Loucy (cell line): ENCODE results near the gene ZNF536.

Experiments used
- H2AFZ ChIP-seq: fragments of 200-600 bp; sonication (generic); 2 replicates; pipeline ENCODE4 v1.6.0; 2016; ENCODE audit warnings: antibody characterized with exemption, mild to moderate bottlenecking, low read length, moderate library complexity
- H3F3A ChIP-seq: fragments of 200-600 bp; 2 replicates; pipeline ENCODE4 v1.6.0; 2016; ENCODE audit warnings: antibody characterized with exemption, low read depth, mild to moderate bottlenecking
- H3K27me3 ChIP-seq: fragments of 200-600 bp; sonication (generic); 2 replicates; pipeline ENCODE4 v1.6.1; 2014; ENCODE audit warnings: low read length, mild to moderate bottlenecking; ENCODE audit not compliant: insufficient read depth, poor library complexity, severe bottlenecking
- H3K36me3 ChIP-seq: fragments of 200-600 bp; sonication (generic); 2 replicates; pipeline ENCODE4 v1.6.1; 2016; ENCODE audit warnings: low read length; ENCODE audit not compliant: insufficient read depth
- H3K4me1 ChIP-seq: fragments of 200-600 bp; sonication (generic); 2 replicates; pipeline ENCODE4 v1.5.1; 2014; ENCODE audit warnings: low read length, mild to moderate bottlenecking; ENCODE audit not compliant: insufficient read depth, poor library complexity, severe bottlenecking
- H3K4me2 ChIP-seq: fragments of 200-600 bp; sonication (generic); 2 replicates; pipeline ENCODE4 v1.6.0; 2014; ENCODE audit warnings: antibody characterized with exemption, low read length, low read depth, mild to moderate bottlenecking; ENCODE audit not compliant: poor library complexity, severe bottlenecking
- H3K4me3 ChIP-seq: fragments of 200-600 bp; sonication (generic); 2 replicates; pipeline ENCODE4 v1.5.1; 2014; ENCODE audit warnings: low read length, mild to moderate bottlenecking, mixed read lengths; ENCODE audit not compliant: poor library complexity, severe bottlenecking
- H3K79me2 ChIP-seq: fragments of 200-600 bp; sonication (generic); 2 replicates; pipeline ENCODE4 v1.6.1; 2014; ENCODE audit warnings: low read length; ENCODE audit not compliant: insufficient read depth
- H3K9ac ChIP-seq: fragments of 200-600 bp; sonication (generic); 2 replicates; pipeline ENCODE4 v1.6.0; 2014; ENCODE audit warnings: mild to moderate bottlenecking, low read depth, low read length, moderate library complexity; ENCODE audit not compliant: poor library complexity, severe bottlenecking
- H3K9me2 ChIP-seq: fragments of 200-600 bp; sonication (generic); replicated peaks from 2 replicates; pipeline ENCODE4 v1.6.1; 2016; ENCODE audit warnings: low read depth, low read length, mixed read lengths
- H3K9me3 ChIP-seq: fragments of 200-600 bp; sonication (generic); 2 replicates; pipeline ENCODE4 v1.6.1; 2014; ENCODE audit warnings: mild to moderate bottlenecking, antibody characterized with exemption, low read length, low read depth; ENCODE audit not compliant: insufficient read depth
- H4K20me1 ChIP-seq: fragments of 200-600 bp; sonication (generic); 2 replicates; pipeline ENCODE4 v1.6.0; 2014; ENCODE audit warnings: antibody characterized with exemption, low read length, mild to moderate bottlenecking; ENCODE audit not compliant: insufficient read depth, poor library complexity, severe bottlenecking
- EZH2phosphoT487 ChIP-seq: fragments of 200-600 bp; IDR thresholded peaks from 2 replicates; pipeline ENCODE4 v1.6.1; 2018; ENCODE audit warnings: antibody characterized with exemption, mild to moderate bottlenecking, moderate library complexity, borderline replicate concordance
- TF ChIP-seq, protein P1 (sequence below): fragments of 200-600 bp; sonication (generic); conservative IDR thresholded peaks from 2 replicates; pipeline ENCODE4 v1.5.1; 2014; ENCODE audit warnings: mild to moderate bottlenecking, antibody characterized with exemption, low read length

The ZNF536 gene

DNA sequence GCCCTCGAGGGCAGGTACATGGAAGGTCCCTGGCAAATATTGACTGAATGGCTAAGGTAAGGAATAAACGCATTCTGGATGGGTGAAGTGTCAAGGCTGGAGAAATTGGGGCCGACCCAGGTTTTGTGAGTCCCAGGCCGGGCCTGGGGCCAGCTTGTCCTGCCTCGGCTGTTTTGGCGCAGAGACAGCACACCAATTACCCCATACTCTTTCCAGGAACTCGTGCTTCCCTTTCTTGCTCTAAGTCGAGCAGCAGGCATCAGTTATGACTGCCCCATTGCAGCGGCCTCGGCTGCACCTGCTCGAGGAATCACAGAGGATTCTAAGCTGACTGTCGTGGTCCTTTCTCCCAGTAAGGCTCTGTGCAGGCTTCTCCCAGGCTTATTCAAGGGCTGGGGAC is 67.1 kb downstream of the ZNF536 start:
- no peaks in the 10 kb centered on the region for H3K36me3 ChIP-seq
- H4K20me1 ChIP-seq = no peaks in the 10 kb centered on the region
- no peaks in the 10 kb centered on the region for H3K27me3 ChIP-seq
- no peaks in the 10 kb centered on the region for H3K4me1 ChIP-seq
- TF ChIP-seq, protein P1, sequence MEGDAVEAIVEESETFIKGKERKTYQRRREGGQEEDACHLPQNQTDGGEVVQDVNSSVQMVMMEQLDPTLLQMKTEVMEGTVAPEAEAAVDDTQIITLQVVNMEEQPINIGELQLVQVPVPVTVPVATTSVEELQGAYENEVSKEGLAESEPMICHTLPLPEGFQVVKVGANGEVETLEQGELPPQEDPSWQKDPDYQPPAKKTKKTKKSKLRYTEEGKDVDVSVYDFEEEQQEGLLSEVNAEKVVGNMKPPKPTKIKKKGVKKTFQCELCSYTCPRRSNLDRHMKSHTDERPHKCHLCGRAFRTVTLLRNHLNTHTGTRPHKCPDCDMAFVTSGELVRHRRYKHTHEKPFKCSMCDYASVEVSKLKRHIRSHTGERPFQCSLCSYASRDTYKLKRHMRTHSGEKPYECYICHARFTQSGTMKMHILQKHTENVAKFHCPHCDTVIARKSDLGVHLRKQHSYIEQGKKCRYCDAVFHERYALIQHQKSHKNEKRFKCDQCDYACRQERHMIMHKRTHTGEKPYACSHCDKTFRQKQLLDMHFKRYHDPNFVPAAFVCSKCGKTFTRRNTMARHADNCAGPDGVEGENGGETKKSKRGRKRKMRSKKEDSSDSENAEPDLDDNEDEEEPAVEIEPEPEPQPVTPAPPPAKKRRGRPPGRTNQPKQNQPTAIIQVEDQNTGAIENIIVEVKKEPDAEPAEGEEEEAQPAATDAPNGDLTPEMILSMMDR = no peak
- TF ChIP-seq EZH2phosphoT487 = no peak
- H3K79me2 ChIP-seq = no peaks in the 10 kb centered on the region
- no peaks in the 10 kb centered on the region for H3K9me2 ChIP-seq
- H3K9ac ChIP-seq = no peak overlapping the region
- no peak overlapping the region for H3K4me2 ChIP-seq
- no peak overlapping the region for H3K4me3 ChIP-seq
- no peaks in the 10 kb centered on the region for H3K9me3 ChIP-seq
- no peak overlapping the region for H2AFZ ChIP-seq
- H3F3A ChIP-seq = no peaks in the 10 kb centered on the region

DNA sequence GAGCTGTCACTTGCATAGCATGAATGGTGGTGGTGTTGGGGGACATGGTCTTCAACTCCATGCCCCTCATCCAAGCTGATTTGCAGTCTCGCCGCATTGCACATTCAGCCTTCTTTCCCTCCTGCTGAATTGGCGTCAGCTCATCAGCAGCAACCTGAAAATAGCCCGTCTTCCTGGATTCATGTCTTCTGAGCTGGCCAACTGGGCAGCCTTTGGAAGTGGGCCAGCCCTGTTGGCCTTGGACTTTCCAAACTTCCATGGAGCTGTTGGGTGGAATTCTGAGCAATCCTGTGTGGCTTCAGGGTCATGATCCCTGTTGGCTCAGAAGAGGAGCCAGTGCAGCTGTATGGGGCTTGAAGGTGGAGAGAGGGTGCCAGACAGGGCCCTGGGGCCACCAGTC is 68.8 kb downstream of the ZNF536 start:
- Histone ChIP-seq H3F3A (no peaks in the 10 kb centered on the region), H3K4me1 (no peaks in the 10 kb centered on the region), H3K4me2 (no peak overlapping the region), H3K9me2 (no peaks in the 10 kb centered on the region), H4K20me1 (no peaks in the 10 kb centered on the region), H3K27me3 (no peaks in the 10 kb centered on the region), H3K9ac (no peak overlapping the region), H3K79me2 (no peaks in the 10 kb centered on the region), H2AFZ (no peak overlapping the region), H3K4me3 (no peak overlapping the region), H3K36me3 (no peaks in the 10 kb centered on the region), H3K9me3 (no peaks in the 10 kb centered on the region)
- TF ChIP-seq EZH2phosphoT487 = no peak

DNA sequence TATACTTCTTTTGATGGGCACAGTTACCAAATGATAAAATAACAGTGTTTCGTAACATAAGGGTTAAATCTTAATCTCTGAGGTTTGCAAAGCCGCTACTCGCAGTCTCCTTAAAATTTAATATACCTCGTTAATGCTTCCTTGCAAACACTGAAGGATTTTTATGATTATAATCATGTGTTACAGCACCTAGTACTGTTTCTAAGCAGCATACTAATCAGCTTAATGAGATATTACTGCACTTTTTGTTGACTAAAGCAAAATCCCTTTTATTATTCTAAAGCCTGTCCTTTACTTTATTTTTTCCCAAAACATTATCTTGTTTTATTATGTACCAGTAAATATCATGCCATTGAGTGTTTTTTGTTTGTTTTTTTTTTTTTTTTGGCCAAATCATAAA is 70.5 kb downstream of the ZNF536 start:
- no peaks in the 10 kb centered on the region for H3K27me3 ChIP-seq
- no peak overlapping the region for H3K4me3 ChIP-seq
- H3K9me3 ChIP-seq = no peaks in the 10 kb centered on the region
- H3K4me2 ChIP-seq = no peak overlapping the region
- no peaks in the 10 kb centered on the region for H3K36me3 ChIP-seq
- H3K9me2 ChIP-seq = no peaks in the 10 kb centered on the region
- no peak overlapping the region for H3K9ac ChIP-seq
- TF ChIP-seq, protein P1 = no peak
- TF ChIP-seq EZH2phosphoT487 = no peak
- no peaks in the 10 kb centered on the region for H3K79me2 ChIP-seq
- H3K4me1 ChIP-seq = no peaks in the 10 kb centered on the region
- no peaks in the 10 kb centered on the region for H3F3A ChIP-seq
- no peaks in the 10 kb centered on the region for H4K20me1 ChIP-seq
- H2AFZ ChIP-seq = no peak overlapping the region

DNA sequence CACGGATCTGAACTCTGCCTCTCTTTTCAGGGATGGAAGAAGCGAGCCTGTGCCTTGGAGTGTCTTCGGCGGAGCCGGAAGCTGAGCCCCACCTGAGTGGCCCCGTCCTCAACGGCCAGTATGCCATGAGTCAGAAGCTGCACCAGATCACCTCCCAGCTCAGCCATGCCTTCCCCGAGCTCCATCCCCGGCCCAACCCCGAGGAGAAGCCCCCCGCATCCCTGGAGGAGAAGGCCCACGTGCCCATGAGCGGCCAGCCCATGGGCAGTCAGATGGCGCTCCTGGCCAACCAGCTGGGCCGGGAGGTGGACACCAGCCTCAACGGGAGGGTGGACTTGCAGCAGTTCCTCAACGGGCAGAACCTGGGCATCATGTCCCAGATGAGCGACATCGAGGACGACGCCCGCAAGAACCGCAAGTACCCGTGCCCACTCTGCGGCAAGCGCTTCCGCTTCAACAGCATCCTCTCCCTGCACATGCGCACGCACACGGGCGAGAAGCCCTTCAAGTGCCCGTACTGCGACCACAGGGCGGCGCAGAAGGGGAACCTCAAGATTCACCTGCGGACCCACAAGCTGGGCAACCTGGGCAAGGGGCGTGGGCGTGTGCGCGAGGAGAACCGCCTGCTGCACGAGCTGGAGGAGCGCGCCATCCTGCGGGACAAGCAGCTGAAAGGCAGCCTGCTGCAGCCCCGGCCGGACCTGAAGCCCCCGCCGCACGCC is 71.5 kb downstream of the ZNF536 start:
- TF ChIP-seq EZH2phosphoT487 = no peak
- TF ChIP-seq, protein P1 = no peak
- no peaks in the 10 kb centered on the region for H3K9me3 ChIP-seq
- H3K9me2 ChIP-seq = no peaks in the 10 kb centered on the region
- no peaks in the 10 kb centered on the region for H3K4me1 ChIP-seq
- H3K4me3 ChIP-seq = no peak overlapping the region
- H3K9ac ChIP-seq = no peak overlapping the region
- no peaks in the 10 kb centered on the region for H4K20me1 ChIP-seq
- no peak overlapping the region for H3K4me2 ChIP-seq
- H2AFZ ChIP-seq = no peak overlapping the region
- no peaks in the 10 kb centered on the region for H3F3A ChIP-seq
- H3K36me3 ChIP-seq = no peaks in the 10 kb centered on the region
- H3K27me3 ChIP-seq = no peaks in the 10 kb centered on the region
- no peaks in the 10 kb centered on the region for H3K79me2 ChIP-seq
